NB4 (cell line): ENCODE data around the gene CASTOR1.

Source experiments
- MAX ChIP-seq: IDR thresholded peaks from 2 replicates; pipeline ENCODE4 v1.6.1; 2011; ENCODE audit warnings: low read depth, low read length
- MYC ChIP-seq: IDR thresholded peaks from 2 replicates; pipeline ENCODE4 v1.6.1; 2011; ENCODE audit warnings: low read depth, low read length
- POLR2A ChIP-seq: IDR thresholded peaks from 2 replicates; pipeline ENCODE4 v1.6.1; 2011; ENCODE audit warnings: mild to moderate bottlenecking; ENCODE audit not compliant: insufficient read length; ENCODE audit errors: extremely low read depth
- TF ChIP-seq, protein P1 (sequence below): IDR thresholded peaks from one replicate; pipeline ENCODE4 v1.5.1; 2012; ENCODE audit warnings: low read depth, low read length

- TF ChIP-seq, protein P1, sequence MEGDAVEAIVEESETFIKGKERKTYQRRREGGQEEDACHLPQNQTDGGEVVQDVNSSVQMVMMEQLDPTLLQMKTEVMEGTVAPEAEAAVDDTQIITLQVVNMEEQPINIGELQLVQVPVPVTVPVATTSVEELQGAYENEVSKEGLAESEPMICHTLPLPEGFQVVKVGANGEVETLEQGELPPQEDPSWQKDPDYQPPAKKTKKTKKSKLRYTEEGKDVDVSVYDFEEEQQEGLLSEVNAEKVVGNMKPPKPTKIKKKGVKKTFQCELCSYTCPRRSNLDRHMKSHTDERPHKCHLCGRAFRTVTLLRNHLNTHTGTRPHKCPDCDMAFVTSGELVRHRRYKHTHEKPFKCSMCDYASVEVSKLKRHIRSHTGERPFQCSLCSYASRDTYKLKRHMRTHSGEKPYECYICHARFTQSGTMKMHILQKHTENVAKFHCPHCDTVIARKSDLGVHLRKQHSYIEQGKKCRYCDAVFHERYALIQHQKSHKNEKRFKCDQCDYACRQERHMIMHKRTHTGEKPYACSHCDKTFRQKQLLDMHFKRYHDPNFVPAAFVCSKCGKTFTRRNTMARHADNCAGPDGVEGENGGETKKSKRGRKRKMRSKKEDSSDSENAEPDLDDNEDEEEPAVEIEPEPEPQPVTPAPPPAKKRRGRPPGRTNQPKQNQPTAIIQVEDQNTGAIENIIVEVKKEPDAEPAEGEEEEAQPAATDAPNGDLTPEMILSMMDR = no peak
- TF ChIP-seq MAX (no peak), POLR2A (peak; percentile 18), MYC (no peak)
These were observed 11.6 kb downstream of the CASTOR1 start for GRCh38 chr22:30277547-30278344.
